ENCODE measurements around the gene TMPRSS9.
"Not testable (repeated sequence)": the region's sequence is repeated elsewhere in the genome, so short reads cannot be mapped to it uniquely, and the experiment has no call there.

TMPRSS9 gene

DNA sequence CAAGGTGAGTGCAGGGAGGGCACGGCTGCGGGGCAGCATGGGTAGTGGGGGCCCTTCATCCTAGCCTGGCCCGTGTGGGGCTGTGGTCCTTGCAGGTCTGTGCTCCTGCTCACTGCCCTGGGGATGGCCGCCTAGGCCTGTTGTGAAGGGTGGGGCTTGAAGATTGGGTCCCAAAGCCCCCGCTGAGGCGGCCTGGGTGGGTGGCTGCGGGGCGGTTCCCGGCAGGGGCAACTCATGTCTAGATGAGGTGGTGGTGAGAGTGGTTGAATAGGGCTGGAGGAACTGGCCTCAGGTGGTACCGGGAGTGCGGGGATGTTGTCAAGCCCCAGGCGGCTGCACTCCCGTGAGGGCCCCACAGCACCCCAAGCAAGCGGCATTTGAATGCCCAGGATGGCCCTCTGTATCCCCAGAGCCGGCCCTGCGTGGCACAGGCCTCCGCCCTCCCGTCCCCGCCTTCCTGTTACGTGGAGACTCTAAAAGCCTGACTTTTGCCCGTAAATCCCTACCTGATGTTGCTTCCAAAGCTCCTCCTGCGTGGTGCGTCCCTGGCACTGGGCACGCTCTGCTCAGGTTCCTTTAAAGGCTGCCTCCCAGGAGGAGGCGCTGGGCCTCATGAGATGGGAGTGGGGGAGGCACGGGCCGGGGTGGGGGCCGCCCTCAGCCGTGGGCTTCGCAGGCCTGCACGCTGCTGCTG lies 16.6 kb upstream of the TMPRSS9 start:
- DNase-seq, result no peak

DNA sequence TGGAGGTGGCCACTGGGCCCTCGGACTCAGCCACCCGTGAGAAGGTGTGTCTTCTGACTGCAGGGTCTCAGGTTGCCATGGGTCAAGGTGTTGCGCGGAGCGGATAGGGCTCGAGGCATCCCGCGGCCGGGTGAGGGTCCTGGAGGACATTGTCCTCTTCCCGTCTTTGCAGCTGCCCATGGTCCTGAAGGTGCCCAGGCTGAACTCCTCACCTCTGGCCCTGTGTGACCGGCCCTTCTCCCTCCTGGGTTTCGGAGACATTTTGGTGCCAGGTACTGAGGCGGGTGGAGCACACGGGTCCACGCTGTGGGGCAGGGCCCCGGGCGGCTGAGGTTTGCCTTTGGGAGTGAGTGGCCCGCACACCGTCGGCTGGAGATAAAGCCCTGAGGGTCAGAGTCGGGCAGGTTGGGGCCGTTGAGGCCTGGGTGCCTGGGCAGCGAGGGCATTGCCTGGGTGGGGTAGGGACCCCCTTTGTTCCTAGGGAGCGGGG lies 15.6 kb upstream of the TMPRSS9 start:
- DNase-seq, result no peak

DNA sequence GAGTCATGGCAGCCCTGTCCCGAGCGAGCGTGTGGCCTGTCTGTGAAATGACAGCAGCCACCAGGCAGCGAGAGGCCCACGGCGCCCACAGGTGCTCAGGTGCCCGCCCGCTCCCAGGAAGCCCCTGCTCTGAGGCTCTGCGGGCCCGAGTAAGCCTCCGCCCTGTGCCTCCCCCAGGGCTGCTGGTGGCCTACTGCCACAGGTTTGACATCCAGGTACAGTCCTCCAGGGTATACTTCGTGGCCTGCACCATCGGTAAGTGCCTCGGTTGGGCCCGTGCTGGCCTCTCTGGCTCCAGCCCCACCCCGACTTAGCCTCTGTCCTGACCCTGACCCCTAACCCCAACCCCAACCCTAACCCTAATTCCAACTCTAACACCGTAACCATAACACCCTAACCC lies 15.0 kb upstream of the TMPRSS9 start:
- no peak for DNase-seq

DNA sequence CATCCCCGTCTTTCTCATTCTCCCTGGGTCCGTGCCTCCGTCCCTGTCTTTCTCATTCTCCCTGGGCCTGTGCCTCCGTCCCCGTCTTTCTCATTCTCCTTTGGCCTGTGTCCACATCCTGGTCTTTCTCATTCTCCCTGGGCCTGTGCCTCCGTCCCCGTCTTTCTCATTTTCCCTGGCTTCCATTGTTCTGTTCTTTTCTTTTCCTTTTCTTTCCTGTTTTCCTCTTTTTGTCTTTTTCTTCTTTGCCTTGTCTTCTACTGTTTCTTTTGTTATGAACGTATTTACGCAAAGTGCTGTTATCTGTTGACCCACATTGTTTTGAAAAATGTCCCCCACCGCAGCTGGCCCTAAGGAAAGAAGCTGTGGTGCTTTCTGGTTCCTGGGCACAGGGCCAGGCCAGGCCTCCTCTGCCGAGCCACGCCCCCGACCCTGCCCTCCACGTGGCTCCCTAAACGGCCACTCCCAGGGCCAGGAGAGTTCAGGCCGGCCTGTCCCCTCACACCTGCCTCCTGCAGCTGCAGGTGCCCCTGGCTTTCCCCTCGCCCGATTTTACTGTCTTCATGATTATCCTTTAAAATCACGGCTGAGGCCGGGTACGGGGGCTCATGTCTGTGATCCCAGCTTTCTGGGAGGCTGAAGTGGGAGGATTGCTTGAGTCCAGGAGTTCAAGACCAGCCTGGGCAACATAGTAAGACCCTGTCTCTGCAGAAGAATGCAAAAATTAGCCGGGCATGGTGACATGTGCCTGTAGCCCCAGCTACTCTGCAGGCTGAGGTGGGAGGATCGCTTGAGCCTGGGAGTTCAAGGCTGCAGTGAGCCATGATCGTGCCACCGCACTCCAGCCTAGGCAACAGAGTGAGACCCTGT lies 14.0 kb upstream of the TMPRSS9 start:
- DNase-seq, result no peak

DNA sequence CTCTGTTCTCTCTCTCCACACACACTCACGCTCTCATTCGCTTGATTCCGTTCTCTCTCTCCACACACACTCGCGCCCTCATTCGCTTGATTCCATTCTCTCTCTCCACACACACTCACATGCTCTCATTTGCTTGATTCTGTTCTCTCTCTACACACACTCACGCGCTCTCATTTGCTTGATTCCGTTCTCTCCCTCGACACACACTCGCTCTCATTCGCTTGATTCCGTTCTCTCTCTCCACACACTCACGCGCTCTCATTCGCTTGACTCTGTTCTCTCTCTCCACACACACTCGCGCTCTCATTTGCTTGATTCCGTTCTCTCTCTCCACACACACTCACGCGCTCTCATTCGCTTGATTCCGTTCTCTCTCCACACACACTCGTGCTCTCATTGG lies 10.2 kb upstream of the TMPRSS9 start:
- DNase-seq, result not testable (repeated sequence)

DNA sequence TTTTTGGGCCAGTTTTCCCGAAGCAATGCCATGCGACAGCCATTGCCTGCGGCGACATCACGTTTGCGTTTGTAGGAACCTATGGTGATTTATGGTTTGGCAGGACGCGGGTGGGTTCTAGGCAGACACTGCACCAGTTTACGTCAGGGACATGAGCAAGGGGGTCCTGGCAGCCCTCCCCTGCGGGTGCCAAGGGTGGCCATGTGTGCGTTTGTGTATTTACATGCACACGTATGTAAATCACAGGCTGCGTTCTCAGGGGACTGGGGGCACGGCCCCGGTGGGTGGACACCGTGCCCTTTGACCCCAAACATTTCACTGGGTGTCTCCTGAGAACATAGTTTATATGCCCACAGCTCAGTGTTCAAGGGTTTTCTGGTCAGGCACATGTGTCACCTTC lies 9.4 kb upstream of the TMPRSS9 start:
- DNase-seq, result no peak

DNA sequence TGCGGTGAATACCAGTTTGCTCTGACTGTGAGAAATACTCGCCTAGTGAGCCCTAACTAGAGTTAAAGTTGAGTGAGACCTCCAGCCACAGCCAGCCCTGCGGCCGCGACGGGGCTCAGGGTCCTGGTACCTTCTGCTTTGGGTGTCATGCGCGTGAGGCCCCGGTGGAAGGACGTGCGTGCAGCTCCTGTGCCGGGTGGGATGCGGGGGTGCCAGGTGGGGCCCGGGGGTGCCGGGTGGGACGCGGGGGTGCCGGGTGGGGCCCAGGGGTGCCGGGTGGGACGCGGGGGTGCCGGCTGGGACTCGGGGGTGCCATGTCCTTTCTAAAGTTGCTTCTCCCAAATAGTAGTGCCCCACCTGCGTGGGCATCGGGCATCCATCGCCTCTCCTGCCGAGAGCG lies 8.5 kb upstream of the TMPRSS9 start:
- DNase-seq, result no peak

DNA sequence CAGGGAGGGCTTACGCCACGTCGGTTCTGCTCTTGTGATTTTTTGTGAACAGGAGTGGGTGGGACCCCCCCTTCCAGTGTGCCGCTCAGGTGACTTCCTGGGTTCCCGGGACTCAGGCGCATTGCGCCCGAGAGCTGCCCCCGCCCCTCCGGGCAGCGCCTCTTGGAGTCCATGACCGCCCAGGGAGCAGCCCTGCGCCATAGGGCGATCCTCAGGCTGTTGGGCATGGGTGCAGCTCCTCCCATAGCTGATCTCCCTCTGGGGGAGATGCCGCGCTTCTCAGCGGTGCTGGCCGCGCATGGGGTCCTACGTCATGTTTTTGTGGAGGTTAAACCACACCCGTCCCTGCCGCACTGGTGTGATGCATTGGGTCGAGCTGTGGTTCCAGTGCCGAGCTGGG lies 7.9 kb upstream of the TMPRSS9 start:
- no peak for DNase-seq

DNA sequence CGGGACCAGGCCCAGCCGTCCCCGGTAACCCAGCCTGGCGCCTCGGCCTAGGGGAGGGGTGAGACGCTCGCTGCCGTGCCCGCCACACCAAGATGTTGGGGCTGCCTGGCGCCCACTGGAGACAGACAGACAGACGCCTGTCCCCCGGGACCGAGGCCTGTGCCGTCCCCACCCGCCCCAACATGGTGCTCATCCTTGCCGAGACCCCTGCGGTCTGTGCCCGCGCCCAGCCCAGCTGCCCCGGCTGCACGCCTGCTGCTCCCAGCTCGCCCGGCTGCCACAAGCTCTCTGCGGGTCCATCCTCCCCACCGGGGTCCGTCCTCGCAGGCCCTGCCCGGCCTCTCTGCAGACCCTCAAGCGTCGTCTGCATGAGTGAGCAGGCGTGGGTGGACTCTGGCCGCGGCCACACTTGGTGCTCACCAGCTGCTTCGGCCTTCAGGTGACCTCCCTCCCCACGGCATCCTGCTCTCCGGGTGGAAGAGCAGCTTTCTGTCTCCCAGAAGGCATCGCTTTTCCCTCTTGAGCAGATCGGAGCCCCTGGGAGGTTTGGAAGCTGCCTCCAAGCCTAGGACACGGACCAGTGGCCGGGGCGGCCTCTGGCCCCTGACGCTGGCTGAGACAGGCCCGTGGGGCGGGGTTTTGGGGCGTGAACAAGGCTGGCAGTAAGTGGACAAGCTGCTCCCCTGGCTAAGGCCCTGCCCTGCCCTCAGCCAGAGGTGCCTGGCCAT lies 6.7 kb upstream of the TMPRSS9 start:
- no peak for DNase-seq

DNA sequence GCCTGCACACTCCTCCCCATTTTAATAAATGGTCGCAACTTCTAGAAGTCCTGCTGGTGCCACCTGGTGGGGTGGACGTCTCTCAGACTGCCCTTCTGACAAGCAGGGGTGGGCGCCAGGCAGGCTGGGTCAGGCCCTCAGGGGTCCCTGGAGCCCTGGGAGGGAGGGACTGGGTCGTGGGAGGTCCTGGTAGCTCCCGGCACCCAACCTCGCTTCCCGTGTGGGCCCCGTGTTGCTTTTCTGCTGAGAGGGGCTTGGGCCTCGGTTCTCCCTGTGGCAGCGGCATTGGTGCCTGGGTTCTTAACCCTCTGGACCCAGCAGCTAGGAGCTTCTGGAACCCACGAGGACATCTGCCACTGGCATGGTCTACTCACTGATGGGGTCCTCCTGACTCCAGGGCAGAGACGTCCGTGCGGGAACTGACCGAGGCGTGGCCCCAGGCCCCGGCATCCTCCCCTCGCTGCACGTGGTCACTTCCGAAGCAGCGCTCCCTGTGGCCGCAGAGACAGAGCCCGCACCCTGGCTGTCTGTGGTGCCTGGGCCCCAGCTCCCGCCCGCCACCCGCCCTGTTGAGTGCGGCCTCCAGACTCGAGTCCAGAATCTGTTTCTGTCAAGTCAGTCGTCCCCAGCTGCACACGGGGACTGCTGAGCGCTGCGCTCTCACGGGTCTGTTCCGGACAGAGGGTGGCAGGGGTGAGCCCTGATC lies 6.0 kb upstream of the TMPRSS9 start:
- DNase-seq, result no peak

DNA sequence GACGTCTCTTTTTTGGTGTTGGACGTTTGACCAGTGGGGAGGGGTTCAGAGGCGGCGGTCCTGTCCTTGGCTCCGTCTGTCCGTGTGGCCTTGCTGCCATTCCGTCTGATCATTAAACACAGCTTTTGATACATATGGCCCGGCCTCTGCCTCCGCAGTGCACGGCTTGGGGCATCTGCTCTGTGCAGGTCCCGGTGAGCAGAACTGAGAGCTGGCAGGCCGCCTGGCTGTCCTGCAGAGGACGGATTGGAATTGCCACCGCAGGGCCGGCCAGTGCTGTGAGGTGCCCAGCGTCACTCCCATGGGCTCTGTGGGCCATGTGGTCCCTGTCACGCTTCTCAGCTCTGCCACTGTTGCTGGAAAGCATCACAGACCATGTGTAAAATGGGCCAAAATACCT lies 5.4 kb upstream of the TMPRSS9 start:
- DNase-seq, result no peak

DNA sequence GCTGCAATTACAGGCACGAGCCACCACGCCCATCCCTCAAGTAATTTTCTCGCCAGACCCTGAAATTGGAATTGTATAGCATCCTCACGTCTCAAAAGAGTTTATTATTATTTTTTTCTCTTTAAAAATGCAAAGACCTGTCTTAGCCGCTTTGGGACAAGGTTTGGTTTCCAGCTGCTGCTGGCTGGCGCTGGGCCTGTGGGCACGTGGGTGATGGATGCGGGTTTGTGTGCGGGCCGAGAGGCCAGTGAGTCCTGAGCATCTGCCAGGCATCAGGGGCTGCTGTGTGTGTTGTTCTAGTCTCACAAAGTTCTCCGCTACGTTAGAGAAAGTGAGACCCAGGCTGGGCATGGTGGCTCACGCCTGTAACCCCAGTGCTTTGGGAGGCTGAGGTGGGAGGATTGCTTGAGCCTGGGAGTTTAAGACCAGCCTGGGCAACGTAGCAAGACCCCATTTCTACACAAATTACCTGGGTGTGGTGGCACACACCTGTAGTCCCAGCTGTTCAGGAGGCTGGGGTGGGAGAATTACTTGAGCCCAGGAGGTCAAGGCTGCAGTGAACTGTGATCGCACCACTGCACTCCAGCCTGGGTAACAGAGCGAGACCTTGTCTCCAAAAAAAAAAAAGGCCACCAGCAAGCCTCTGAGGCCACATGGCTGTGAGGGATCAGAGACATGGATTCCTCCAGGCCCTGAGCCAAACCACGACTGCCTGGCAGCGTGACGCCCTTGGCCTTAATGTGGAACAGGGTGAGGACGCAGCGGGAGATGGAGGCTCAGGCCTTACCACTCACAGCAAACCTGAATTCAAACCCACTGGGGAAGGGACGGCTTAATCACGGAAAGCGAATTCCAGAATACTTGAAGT lies 4.7 kb upstream of the TMPRSS9 start:
- no peak for DNase-seq

DNA sequence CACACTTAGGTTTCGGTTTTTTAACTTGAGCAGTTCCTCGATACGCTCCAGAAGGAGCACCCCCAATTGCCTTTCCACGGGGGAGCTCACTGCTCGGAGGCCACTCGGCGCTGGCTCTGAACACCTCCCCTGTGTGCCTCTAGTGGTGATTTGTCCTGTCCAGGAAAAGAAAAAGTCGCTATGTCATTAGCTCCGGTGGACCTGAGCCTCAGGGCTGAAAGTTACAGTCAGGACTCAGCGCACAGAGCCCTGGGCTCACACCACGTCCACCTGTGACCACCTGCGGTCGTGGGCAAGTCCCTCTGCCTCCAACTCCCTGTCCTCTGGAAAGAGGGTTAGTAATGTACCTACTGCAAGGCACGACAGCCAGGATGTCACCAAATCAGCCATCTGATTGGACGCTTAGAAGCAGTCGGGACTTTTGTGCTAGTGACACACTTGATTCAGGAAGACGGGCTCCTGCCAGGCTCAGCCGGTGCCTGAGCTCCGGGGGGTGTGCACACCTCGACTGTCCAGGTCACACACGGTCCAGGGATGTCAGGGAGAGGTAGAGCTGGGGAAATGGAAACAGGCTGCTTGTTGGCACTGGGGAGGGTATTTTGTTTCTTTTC lies 3.9 kb upstream of the TMPRSS9 start:
- no peak for DNase-seq

DNA sequence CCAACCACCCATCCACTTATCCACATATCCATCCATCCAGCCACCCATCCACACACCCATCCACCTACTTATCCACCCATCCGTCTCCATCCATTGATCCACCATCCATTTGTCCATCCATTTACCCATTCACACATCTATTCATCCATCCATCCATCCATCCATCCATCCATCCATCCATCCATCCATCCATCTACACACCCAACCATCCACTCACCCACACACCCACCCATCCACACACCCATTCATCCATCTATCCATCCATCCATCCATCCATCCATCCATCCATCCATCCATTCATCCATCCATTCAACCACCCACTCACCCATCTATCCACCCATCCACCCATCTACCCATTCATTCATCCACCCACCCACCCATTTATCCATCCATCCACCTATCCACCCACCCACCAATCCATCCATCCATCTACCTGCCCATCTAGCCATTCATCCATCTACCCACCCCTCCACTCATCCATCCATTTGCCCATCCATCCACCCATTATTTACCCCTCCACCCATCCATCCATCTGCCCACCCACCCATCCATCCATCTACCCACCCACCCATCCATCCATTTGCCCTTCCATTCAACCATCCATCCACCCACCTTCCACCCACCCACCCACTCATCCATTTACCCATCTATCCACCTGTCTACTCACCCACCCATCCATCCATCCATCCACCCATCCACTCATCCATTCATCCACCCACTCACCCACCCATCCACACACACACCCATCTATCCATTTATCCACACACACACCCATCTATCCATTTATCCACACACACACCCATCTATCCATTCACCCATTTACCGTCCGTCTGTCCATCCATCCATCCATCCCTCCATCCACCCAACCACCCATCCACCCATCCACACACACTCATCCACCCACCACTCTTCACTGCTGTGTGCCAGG lies 2.5 kb upstream of the TMPRSS9 start:
- no peak for DNase-seq

DNA sequence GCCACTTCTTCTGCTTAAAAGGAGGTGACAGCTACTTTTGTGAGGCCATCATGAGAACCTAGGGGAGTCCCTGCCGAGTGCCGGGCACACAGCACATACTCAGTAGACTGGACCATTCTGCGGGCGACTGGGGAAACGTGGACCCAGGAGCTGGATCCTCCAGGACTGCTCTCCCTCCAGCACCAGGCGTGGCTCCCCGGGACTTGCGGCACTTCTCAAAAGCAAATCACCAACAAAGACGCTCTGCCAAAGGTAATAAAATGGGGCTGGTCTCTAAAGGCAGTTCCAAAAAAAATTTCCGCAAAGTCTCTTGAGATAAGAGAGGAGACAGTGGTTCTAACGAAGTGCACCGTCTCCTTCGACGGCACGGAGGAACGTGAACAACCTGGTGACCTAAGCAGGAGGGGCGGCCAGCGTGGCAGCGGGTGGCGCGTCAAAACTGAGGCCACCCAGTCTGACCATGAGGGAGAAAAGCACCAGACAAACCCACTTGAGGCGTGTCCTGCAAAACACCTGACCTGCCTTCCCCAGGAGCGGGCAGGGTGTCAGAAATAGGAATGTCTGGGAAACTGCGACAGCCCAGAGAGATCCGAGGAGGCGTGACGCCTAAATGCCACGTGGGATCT lies 1.4 kb upstream of the TMPRSS9 start:
- DNase-seq, result no peak

DNA sequence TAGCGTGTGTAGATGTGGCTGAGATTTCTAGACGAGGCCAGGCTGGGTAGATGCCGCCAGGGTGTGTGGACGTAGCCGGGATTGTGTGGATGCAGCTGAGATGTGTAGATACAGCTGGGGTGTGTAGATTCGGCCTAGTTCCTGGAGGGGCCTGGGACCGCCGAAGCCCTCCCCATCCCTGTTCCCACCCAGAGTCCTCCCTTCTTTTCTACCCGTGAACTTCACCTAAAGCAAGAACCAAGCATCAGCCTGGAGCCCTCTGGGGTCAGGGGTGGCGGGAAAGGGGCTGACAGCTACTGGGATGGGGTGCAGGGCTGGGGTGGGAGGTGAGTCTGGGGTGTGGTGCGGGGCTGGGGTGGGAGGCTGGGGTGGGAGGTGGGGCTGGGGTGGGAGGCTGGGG lies 768 bp downstream of the TMPRSS9 start:
- no peak for DNase-seq

DNA sequence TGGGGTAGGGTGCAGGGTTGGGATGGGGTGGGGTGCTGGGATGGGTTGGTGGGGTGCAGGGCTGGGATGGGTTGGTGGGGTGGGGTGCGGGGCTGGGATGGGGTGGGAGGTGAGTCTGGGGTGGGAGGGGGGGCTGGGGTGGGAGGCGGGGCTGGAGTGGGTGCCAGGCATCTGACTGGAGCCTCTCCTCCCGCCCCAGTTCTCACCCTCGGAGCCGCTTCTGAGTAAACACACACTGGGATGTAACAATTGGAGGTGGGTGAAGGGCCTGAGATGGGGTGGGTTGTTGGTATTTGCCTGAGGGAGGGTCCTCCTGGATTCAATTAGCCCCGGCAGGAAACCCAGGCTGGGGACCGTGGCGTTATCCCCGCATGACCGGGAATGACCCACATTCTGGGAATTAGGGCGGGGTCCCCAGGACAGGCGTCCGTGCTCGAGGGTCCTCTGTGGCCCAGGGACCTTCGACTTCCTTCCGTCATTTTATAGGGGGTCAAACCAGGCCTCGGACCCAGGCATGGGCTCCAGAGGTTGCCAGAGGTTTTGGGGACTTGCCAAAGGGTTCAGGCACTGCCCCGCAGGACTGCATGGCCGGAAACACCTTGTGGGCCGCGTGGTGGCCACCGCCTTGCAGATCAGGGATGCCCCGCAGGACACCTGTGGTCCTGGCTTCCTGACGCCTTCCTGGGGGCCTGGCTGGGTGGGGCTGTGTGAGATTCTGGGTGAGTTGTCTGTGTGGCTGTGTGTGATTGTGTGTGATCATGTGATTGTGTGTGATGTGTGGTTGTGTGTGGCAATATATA lies 1.4 kb downstream of the TMPRSS9 start:
- no peak for DNase-seq

DNA sequence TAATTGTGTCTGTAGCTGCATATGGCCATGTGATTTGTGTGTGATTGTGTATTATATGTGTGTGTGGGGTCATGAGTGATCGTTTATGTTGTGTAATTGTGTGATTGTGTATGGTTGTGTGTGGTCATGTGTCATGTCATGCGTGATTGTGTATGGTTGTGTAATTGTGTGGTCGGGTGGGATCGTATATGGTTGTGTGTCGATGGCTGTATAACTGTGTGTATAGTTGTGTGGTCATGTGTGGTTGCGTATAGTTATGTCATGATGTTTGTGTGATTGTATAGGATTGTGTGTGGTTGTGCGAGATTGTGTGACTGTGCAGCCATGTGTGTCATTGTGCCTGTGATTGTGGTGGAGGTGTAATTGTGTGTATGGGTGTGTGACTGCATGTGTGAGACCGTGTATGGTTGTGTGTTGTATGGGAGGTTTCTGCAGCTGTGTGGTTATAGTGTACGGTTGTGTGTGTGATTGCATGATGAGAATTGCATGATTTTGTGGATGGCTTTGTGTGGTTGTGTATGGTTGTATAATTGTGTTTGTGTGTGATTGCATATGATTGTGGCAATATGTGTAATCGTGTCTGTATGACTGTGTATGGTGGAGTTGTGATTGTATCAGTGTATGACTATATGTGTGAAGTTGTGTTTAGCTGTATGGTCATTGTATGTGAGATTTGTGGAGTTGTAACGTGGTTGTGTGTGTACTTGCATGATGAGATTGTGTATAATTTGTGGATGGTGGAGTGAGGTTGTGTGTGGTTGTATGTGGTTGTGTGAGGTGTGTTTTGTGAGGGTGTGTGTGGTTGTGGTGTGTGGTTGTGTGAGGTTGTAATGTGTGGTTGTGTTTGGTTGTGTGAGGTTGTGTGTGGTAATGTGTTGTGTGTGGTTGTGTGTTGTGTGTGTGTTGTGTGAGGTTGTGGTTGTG lies 2.2 kb downstream of the TMPRSS9 start:
- no peak for DNase-seq

All from activated CD4-positive, alpha-beta T cell treated with anti-CD3 and anti-CD28 coated beads for 1 hour (primary cell).